ENCODE results near the gene RFPL3.
A peak's percentile ranks its signal among the peaks of the same experiment; 100 is the strongest.
"Not testable (repeated sequence)": the region's sequence is repeated elsewhere in the genome, so short reads cannot be mapped to it uniquely, and the experiment has no call there.

RFPL3 gene

GRCh38 chr22:32331236-32331917 is 26.3 kb upstream of the RFPL3 start:
- DNase-seq, result no peak

GRCh38 chr22:32331918-32332725 is 25.5 kb upstream of the RFPL3 start:
- DNase-seq, result no peak

GRCh38 chr22:32333141-32333768 is 24.4 kb upstream of the RFPL3 start:
- DNase-seq, result no peak

DNA sequence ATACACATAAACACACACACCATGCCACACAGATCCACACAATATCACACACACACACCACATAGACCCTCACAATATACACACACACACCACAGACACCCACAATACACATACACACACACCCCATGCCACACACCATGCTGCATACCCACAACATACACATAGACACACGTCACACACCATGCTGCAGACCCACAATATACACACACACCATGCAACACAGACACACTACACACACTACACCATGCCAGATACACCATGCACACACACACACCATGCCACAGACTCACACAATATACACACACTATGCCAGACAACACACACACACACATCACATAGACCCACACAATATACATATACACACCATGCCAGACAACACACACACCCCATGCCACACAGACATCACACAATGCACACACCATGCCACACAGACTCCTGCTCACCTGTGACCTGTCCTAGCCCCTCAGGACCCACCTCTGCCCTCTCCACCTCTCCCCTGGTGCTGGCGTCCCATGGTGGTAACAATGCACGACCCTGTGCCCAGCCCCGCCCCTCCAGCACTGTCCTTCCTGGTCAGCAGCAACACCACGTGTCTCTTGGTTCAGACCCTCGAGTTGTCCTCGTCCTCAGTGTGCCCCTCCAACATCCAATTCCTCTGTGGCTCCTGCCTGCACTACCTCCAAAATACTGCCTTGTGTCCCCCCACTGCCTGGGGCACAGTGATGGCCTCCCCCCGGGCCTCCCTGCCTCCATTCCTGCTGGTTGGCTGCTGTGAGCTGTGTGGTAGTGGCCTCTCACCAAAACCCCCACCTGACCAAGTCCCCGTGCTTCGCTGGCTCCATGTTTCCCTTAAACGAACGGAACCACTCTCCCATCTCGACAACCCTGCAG is 23.7 kb upstream of the RFPL3 start:
- no peak for DNase-seq

DNA sequence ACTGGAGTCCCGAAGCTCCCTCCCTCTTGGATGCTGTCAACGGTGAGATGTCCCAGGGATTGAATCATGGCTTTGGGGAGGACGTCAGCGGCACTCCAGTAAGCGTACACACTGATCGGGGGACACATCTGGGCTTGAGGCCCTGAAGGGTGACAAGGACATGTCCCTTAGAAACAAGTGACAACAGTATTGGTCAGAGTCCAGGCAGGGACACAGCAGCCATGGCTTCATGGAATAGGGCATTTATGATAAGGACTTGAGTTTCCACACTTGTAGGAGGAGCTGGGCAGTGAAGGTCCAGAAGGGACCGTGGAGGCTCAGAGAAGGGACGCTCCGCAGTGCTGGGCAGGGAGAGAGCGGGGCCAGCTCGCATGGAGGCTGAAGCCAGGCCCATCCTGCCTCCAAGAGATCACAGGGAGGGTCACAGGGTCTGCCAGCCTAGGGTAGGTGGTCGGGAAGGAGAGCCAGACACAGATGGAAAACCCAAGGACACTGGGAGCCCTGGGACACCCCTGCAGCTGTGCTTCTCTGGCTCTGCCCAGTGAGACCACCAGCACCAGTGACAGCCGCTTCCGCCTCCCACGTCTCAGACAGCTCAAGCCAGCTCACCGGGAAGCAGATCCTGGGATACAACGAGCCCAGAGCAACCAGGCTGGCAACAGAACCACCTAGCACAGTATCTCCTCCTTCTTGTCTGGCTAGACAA is 22.9 kb upstream of the RFPL3 start:
- DNase-seq, result no peak

DNA sequence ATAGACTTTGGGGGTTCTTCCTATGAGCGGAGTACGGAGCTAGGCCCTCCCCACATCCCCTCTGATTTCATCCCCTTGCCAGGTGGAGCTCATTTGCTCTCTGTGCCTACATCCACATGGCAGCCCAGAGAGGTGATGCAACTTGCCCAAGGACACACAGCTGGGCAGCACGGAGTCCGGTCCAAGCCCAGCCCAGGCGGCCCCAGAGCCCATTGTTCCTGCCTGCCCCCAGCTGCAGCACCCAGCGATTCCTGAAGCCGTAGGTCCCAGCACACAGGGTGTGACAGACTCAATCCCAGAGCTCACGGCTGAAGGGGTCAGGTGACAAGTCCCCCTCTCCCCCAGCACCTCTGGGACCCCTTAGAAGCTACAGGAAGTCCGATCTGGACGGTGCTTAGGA is 22.2 kb upstream of the RFPL3 start:
- DNase-seq, result no peak

- no peak for DNase-seq
Measured at GRCh38 chr22:32336121-32336603, 21.5 kb upstream of the RFPL3 start.

DNA sequence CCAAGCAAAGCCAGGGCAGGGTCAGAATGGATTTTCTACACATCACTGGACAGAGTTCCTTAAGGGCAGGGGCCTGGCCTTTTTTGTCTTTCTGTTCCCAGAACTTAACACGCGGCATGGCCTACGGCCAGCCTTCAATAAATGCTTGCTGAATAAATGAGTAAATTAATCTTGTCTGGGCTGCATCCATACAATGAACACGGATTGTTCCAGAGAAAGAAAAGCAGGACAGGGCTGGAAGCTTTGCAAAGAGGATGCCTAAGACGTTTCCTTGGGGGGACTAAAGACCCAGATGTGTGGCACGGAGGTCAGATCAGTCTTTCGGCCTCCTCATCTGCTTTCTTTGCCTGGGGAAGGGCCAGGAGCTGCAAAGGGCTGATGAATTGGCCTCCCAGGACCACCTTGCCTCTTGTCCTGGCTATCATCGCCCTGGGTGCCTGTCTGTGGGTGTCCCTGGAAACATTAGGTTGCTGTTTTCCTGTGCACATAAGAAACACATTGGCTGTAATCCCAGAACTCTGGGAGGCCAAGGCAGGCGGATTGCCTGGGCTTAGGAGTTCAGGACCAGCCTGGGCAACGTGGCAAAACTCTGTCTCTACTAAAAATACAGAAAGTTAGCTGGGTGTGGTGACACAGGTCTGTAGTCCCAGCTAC is 20.8 kb upstream of the RFPL3 start:
- peak; percentile 48 for DNase-seq

DNA sequence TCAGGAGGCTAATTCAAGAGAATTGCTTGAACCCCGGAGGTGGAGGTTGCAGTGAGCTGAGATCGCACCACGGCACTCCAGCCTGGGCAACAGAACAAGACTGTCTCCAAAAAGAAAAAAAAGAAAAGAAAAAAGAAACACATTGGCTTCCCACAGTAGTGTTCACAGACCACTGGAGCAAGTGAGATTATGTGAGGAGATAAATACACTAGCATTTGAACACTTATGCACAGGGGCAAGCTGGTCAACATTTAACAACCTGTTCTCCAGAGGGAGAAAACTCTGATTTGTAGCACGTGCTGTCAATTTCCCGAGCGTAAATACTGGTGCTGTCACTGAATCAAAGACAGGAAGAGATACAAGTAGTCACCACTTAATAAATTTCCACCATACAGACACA is 20.2 kb upstream of the RFPL3 start:
- not testable (repeated sequence) for DNase-seq

DNA sequence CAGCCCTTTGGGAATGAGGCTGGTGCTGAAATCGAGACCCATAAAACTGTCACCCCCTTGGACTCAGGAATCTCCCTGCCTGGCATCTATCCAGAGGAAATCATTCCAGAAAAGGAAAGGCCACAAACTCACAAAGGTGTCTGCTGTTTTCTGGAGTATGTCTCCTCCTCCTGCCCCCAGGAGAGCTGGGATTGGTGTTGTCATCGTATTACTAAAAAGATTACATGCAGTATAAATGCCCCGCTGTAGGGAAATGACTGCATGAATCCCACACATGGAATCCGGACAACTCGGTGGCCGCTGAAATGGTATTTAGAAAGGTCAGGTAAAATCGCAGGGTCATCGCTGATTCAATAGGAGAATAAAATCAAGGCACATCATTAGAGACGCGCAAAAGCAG is 18.9 kb upstream of the RFPL3 start:
- no peak for DNase-seq

DNA sequence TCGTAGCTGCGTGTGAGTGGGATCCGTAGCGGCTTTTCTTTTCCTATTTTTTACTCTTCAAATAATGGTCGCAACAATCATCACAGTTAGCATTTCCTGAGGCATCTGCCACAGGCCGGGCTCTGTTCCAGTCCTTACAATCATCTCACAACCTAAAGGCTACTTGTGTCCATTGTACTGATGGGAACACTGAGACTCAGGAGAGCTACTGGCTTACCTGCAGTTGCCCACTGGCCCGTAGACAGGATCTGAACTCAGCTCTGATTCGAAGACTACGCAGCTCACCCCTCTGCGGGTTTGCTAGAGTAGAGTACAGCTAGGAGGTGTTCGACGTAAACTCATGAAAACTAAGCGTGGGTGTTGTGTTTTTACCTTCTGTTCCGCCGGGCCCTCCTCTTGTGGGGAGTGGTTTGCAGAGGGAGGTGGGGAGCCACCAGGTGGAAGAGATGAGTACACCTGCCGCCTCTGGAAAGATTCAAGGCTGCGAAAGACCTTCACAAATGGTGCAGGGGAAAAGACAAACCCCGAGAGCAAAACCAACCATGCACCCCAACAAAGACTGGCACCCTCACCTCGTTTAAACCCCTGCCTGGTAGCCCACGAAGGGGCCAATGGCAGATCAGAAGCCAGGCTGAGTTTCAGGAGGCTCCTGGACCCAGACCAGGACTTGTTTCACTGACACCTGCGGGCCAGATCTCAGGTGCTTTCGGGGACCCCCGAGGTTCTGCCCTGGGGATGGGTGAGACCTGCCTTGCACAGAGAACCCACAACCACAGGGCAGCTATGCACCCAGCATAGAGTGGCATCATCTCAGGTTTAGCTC is 18.3 kb upstream of the RFPL3 start:
- DNase-seq, result no peak

DNA sequence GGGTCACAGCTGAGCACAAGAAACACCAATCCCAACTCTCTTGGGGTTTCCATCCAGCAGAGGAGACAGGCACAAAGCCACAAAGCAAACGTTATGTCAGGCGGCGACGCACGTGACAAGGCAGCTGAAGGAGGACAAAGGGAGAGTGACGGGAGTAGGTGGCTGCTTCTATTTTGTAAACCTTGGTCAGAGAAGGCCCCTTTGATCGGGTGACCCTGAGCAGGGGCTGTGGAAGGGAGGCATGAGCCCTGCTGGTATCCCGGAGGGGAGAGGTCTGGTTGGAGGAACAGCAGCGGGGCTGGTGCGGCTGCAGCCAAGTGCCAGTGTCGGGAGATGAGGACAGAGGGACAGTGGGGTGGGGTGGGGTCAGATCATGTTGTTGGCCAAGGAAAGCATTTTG is 17.3 kb upstream of the RFPL3 start:
- no peak for DNase-seq

- DNase-seq, result no peak
Measured at GRCh38 chr22:32341122-32341740, 16.4 kb upstream of the RFPL3 start.

DNA sequence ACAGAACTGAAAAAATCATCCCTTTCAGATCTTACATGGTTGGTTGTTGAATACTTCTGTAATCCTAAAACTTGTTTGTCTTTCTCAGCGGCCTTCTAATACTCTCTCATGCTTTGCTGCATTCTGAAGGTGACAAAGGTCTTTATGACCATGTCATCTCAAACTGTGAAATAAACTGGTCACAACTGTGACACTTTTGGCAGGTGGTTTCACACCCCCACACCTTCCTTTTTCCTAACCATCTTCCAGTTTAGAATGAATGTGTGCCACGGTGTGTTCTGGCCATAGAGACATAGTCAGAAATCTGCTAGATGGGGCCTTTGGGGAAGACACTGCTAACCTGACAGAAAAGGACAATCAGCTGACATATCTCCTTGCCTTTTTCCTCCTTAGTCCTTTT is 14.7 kb upstream of the RFPL3 start:
- DNase-seq, result no peak

- DNase-seq, result no peak
Measured at GRCh38 chr22:32343941-32344340, 13.7 kb upstream of the RFPL3 start.

- no peak for DNase-seq
Measured at GRCh38 chr22:32348031-32348611, 9.5 kb upstream of the RFPL3 start.

DNA sequence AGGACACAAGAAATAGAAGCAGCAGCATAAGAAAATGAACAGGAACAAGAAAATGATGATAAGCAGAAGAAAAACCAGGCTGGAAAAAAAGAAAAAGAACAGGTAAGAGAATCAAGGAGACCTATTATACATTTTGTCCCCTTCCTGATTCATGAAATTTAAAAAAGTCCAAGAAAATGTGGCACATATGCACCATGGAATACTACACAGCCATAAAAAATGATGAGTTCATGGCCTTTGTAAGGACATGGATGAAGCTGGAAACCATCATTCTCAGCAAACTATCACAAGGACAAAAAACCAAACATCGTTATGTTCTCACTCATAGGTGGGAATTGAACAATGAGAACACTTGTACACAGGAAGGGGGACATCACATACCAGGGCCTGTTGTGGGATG is 5.8 kb upstream of the RFPL3 start:
- DNase-seq, result not testable (repeated sequence)

GRCh38 chr22:32352681-32353080 is 5.0 kb upstream of the RFPL3 start:
- no peak for DNase-seq

- no peak for DNase-seq
Measured at GRCh38 chr22:32353292-32353691, 4.4 kb upstream of the RFPL3 start.

GRCh38 chr22:32353840-32354239 is 3.8 kb upstream of the RFPL3 start:
- DNase-seq, result no peak
